IMR-90 (cell line): ENCODE results near the gene B4GALT1.

Experiments
- CEBPB ChIP-seq: IDR thresholded peaks from 2 replicates; pipeline ENCODE4 v1.6.1; 2012; ENCODE audit warnings: low read depth, low read length, improper control_type of control experiment
- FOS ChIP-seq: fragments of 150-350 bp; IDR thresholded peaks from 2 replicates; pipeline ENCODE4 v1.6.1; 2016; ENCODE audit warnings: low read depth, low read length
- MXI1 ChIP-seq: IDR thresholded peaks from 2 replicates; pipeline ENCODE4 v1.6.1; 2012; ENCODE audit warnings: low read depth, mild to moderate bottlenecking, low read length, moderate library complexity, borderline replicate concordance
- POLR2A ChIP-seq: IDR thresholded peaks from 2 replicates; pipeline ENCODE4 v1.6.1; 2012; ENCODE audit warnings: mild to moderate bottlenecking, low read depth, low read length
- RFX5 ChIP-seq: IDR thresholded peaks from 2 replicates; pipeline ENCODE4 v1.8.0; 2012; ENCODE audit warnings: low read depth, mild to moderate bottlenecking, low read length, moderate library complexity
- SMC3 ChIP-seq: fragments of 150-350 bp; IDR thresholded peaks from 2 replicates; pipeline ENCODE4 v1.6.1; 2016; ENCODE audit warnings: low read depth, mild to moderate bottlenecking, antibody characterized with exemption, low read length, moderate library complexity
- TF ChIP-seq, protein P1 (sequence below): conservative IDR thresholded peaks from 2 replicates; pipeline ENCODE4 v1.5.1; 2012; ENCODE audit warnings: mild to moderate bottlenecking, low read depth, low read length, improper control_type of control experiment
- TF ChIP-seq, protein P2 (sequence below): fragments of 150-350 bp; IDR thresholded peaks from 2 replicates; pipeline ENCODE4 v1.6.1; 2016; ENCODE audit warnings: low read depth, mild to moderate bottlenecking, low read length, moderate library complexity, borderline replicate concordance
- TF ChIP-seq, protein P3 (sequence below): fragments of 150-350 bp; IDR thresholded peaks from 2 replicates; pipeline ENCODE4 v1.6.1; 2017; ENCODE audit warnings: mild to moderate bottlenecking, antibody characterized with exemption, low read length, low read depth

DNA sequence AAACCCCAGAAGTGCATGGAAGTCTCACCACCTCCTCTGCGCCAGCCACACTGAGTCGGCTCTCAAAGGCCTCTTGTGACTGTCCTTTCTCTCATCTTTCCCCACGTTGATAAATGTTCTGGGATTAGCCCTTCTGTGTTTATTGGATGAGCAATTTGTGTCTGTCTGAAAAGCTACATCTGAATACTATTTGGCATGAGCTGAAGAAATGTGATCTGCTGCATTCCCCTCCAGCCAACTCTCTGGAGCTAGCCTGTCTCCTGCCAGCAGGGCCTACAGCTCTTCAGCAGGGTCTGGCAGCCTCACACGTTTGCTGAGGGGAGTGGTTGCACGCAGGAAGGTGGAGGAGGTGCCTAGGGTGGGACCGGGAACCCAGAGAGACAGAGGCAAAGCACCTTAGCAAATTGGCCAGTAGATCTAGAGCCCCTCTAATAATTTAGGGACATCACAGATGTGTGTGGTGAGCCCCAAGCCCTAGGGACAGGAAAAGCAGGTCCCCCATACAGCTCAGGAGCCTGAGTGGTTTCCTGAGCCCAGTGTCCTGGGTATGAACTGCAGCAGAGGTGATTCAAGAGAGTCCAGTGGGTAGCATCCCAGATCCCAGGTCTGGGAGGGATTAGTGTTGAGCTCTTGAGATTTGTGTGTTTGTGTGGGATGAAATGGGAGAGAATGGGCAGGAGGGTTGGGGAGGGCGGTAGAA is 20.5 kb upstream of the B4GALT1 start:
- TF ChIP-seq, protein P1, sequence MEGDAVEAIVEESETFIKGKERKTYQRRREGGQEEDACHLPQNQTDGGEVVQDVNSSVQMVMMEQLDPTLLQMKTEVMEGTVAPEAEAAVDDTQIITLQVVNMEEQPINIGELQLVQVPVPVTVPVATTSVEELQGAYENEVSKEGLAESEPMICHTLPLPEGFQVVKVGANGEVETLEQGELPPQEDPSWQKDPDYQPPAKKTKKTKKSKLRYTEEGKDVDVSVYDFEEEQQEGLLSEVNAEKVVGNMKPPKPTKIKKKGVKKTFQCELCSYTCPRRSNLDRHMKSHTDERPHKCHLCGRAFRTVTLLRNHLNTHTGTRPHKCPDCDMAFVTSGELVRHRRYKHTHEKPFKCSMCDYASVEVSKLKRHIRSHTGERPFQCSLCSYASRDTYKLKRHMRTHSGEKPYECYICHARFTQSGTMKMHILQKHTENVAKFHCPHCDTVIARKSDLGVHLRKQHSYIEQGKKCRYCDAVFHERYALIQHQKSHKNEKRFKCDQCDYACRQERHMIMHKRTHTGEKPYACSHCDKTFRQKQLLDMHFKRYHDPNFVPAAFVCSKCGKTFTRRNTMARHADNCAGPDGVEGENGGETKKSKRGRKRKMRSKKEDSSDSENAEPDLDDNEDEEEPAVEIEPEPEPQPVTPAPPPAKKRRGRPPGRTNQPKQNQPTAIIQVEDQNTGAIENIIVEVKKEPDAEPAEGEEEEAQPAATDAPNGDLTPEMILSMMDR: no peak
- TF ChIP-seq, protein P2, sequence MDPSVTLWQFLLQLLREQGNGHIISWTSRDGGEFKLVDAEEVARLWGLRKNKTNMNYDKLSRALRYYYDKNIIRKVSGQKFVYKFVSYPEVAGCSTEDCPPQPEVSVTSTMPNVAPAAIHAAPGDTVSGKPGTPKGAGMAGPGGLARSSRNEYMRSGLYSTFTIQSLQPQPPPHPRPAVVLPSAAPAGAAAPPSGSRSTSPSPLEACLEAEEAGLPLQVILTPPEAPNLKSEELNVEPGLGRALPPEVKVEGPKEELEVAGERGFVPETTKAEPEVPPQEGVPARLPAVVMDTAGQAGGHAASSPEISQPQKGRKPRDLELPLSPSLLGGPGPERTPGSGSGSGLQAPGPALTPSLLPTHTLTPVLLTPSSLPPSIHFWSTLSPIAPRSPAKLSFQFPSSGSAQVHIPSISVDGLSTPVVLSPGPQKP: no peak
- no peak for TF ChIP-seq POLR2A
- TF ChIP-seq CEBPB: no peak
- TF ChIP-seq RFX5: no peak
- no peak for TF ChIP-seq SMC3
- TF ChIP-seq, protein P3, sequence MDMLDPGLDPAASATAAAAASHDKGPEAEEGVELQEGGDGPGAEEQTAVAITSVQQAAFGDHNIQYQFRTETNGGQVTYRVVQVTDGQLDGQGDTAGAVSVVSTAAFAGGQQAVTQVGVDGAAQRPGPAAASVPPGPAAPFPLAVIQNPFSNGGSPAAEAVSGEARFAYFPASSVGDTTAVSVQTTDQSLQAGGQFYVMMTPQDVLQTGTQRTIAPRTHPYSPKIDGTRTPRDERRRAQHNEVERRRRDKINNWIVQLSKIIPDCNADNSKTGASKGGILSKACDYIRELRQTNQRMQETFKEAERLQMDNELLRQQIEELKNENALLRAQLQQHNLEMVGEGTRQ: no peak
- TF ChIP-seq MXI1: no peak
- 0 out of 2 replicates have a peak, but pooled peaks have one; percentile 5 for TF ChIP-seq FOS
